ENCODE measurements around the gene FYB1.

GRCh38 chr5:39192450-39193160 lies 26.8 kb downstream of the FYB1 start:
- TF ChIP-seq CTCF (conservative IDR thresholded peaks at IDR 0.05; ENCODE audit: low read length) (no peak), EZH2phosphoT487 (IDR thresholded peaks at IDR 0.05; ENCODE audit: borderline replicate concordance) (no peak)

All from Loucy (cell line).